Spleen (tissue), 11 donors: Measurements from ENCODE around the gene HMX2. TPM values are rescaled to one million over a fixed set of nuclear protein-coding genes. Genes with fewer than 3 reads are reported as not detected.
A peak's percentile ranks its signal among the peaks of the same experiment; 100 is the strongest.
"Not testable (repeated sequence)": the region's sequence is repeated elsewhere in the genome, so short reads cannot be mapped to it uniquely, and the experiment has no call there.

ENCODE experiments used
- DNase-seq: peaks from one replicate; pipeline ENCODE4 v3.0.0-alpha.2; 2020
- H3K27ac ChIP-seq, 8 donors: fragments of 200-600 bp; sonication (generic) in 7 of 8; 1 replicate in 4 of 8; 2 replicates in 4 of 8; pipeline versions ENCODE4 v1.5.0 to v1.8.0; 2016 to 2021; ENCODE audit warnings: inconsistent platforms in 4 of 8, mild to moderate bottlenecking in 4 of 8, moderate library complexity in 1 of 8
- H3K27me3 ChIP-seq, 7 donors: fragments of 200-600 bp; sonication (generic) in 6 of 7; replicated peaks in 1 of 7; 1 replicate in 4 of 7; 2 replicates in 3 of 7; pipeline versions ENCODE4 v1.5.0 to v1.8.0; 2016 to 2021; ENCODE audit warnings: inconsistent platforms in 3 of 7, mild to moderate bottlenecking in 1 of 7
- H3K36me3 ChIP-seq, 6 donors: fragments of 200-600 bp; sonication (generic) in 5 of 6; 1 replicate in 4 of 6; 2 replicates in 2 of 6; pipeline versions ENCODE4 v1.5.0 to v1.8.0; 2016 to 2021; ENCODE audit warnings: inconsistent platforms in 2 of 6
- H3K4me1 ChIP-seq, 6 donors: fragments of 200-600 bp; sonication (generic) in 5 of 6; 1 replicate in 3 of 6; 2 replicates in 3 of 6; pipeline versions ENCODE4 v1.5.0 to v1.8.0; 2016 to 2021; ENCODE audit warnings: inconsistent platforms in 3 of 6
- H3K4me3 ChIP-seq, 8 donors: fragments of 200-600 bp; sonication (generic) in 7 of 8; 1 replicate in 4 of 8; 2 replicates in 4 of 8; pipeline versions ENCODE4 v1.5.0 to v1.8.0; 2016 to 2021; ENCODE audit warnings: inconsistent platforms in 4 of 8, mild to moderate bottlenecking in 4 of 8, moderate library complexity in 2 of 8
- H3K9me3 ChIP-seq, 8 donors: fragments of 200-600 bp; sonication (generic) in 7 of 8; 1 replicate in 4 of 8; 2 replicates in 4 of 8; pipeline versions ENCODE4 v1.5.0 to v1.8.0; 2016 to 2021; ENCODE audit warnings: inconsistent platforms in 4 of 8
- POLR2A ChIP-seq, 3 donors: fragments of 450-650 bp; IDR thresholded peaks; one replicate each; pipeline ENCODE4 v1.5.1; 2017; ENCODE audit warnings: antibody characterized with exemption in 3 of 3, mild to moderate bottlenecking in 1 of 3
- POLR2AphosphoS5 ChIP-seq, 3 donors: sonication (generic); formaldehyde crosslinking; IDR thresholded peaks; one replicate each; pipeline ENCODE4 v1.5.1; 2017; ENCODE audit warnings: antibody characterized with exemption in 3 of 3
- WGBS, 5 donors: extraction: QIAGEN DNeasy Blood & Tissue Kit in 3 of 5; methylation state at CpG; one replicate each; pipeline versions ENCODE4 v1.1.5 to v1.1.7; 2013 to 2018; 5-methylcytosine and 5-hydroxymethylcytosine counted together
- intact Hi-C: fragments of 100-400 bp; cut with DNase I; formaldehyde crosslinking; loops from one replicate; pipeline ENCODE4 v1.15.0; 2023; ENCODE audit warnings: low total_unique reads
- polyA plus RNA-seq, 3 donors: library from polyadenylated mRNA; stranded (reverse); fragments of 200-250 nt; gene quantifications; one replicate each; pipeline ENCODE4 v1.2.1, GENCODE V29; 2013
- total RNA-seq, 7 donors: library from RNA; depleted of rRNA in 3 of 7; stranded (reverse); fragments of >200 nt in 3 of 7; fragmentation: NEBNext Ultra II Directional in 4 of 7; extraction: Animal tissue kit (Norgen Biotek cat#: 25700) in 4 of 7; gene quantifications; one replicate each; pipeline versions ENCODE4 v1.1.0 to v1.2.1, GENCODE V29; 2016 to 2021
- TF ChIP-seq, protein P1 (sequence below), 11 experiments: fragments of 200-600 bp in 7 of 11; fragments of 450-650 bp in 4 of 11; sonication (generic) in 4 of 11; IDR thresholded peaks in 8 of 11; conservative IDR thresholded peaks in 3 of 11; 1 replicate in 7 of 11; 2 replicates in 4 of 11; pipeline versions ENCODE4 v1.4.0 to v1.8.0; 2016 to 2021; ENCODE audit warnings: antibody characterized with exemption in 11 of 11, inconsistent platforms in 4 of 11, mild to moderate bottlenecking in 1 of 11
- donor health status: healthy with polysubstance abuse.
- donor health status: DM: no; HTN: no; CAD: no; lungs with moderate emphysema.
- donor health status: DM: no; HTN: no; CAD: no.
- donor health status: Bipolar disorder and iron deficiency.
- donor health status: healthy.
- donor health status: DM: no; HTN: no; CAD: no.
- donor health status: DM: yes; HTN: yes; CAD: no.

HMX2 gene
- total and polyA plus RNA-seq, 10 donors, result 0.08 TPM; not detected in 9

DNA sequence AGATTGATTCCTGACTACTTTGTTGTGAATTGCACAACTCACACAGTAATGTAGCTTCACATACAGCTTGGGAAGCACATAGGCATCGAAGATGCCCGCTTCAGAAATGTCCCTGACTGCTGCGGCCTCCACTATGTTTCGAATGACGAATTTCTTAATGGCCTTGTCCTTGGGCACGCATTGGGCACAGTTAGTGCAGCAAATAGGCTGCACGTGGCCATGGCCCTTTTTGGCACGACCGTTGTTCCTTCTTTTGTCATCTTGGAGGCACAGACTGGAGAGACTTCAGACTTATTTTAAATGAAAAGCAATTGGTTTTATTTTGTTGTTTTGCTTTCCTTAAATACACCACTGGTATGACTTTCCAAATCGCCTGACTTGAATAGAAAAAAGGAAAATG lies 23.7 kb downstream of the HMX2 start:
- H3K4me1 ChIP-seq, H3K4me3 ChIP-seq, intact Hi-C loops, H3K27me3 ChIP-seq, H3K9me3 ChIP-seq, DNase-seq: not testable (repeated sequence)
- peak in 1 of 3 donors; percentile 30 for TF ChIP-seq POLR2AphosphoS5 (IDR thresholded peaks at IDR 0.05)
- Histone ChIP-seq H3K36me3 (peaks cover 0 to 85% (median 18%) of the 10 kb centered on the region in 6 donors), H3K27ac (peak overlapping the region in 1 of 8 donors; percentile 33)
- WGBS, 5 donors, result 75 to 92% (median 80%) methylated on average over 10 of the region's 10 CpGs

DNA sequence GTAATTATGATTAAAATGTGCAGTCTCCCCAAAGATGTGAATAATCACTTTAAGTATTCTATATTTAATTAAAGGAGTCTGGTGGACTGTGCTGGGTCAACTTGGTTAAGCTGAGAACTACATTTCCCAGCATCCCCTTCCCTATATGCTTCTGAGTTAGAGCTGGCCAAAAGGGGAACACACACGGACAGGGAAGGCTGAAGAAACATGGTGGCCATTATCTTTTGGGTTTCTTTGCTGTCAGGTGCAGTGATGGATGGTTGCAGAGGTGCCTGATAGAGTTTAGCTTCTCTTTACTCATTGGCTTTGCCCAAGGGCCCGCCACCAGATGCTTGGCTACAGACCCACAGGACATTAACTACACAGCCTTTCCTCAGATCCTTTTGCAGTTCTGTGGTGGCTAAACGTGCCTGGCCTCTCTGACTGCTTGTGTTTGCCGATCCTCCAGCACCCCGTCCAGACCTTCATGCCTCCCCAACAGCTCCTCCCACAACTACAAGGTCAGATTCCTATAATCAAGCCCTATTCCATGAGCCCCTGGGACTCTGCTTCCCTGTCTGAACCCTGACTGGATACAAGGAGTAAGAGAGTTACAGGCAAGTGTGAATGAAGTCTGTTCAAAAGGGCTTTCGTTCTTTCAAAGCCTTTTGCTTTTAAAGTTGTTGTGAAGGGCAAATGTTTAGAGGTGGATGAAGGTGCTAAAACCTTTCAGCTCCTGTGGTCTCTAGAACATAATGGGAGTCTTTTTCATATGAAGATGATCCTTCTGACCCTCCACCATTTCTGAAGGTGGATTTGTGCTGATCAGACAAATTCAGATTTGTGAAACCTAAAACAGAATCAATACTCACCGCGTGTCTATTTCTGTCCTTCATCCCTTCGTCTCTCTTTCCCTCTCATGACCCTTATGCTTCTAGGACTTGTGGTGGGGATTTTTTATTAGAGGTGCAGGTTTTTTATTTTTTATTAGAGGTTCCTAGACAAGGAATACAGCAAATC lies 27.8 kb downstream of the HMX2 start:
- Histone ChIP-seq H3K27ac (no peak overlapping the region), H3K4me1 (no peaks in the 10 kb centered on the region), H3K4me3 (no peak overlapping the region), H3K36me3 (peaks cover 0 to 62% (median 8%) of the 10 kb centered on the region in 6 donors), H3K9me3 (peaks cover 0 to 9% (median 0%) of the 10 kb centered on the region in 8 donors), H3K27me3 (no peaks in the 10 kb centered on the region)
- 86 to 94% (median 87%) methylated on average over 9 of the region's 9 CpGs for WGBS, 5 donors
- intact Hi-C loops, result no loop called here
- DNase-seq, result no peak
- TF ChIP-seq POLR2A (IDR thresholded peaks at IDR 0.05), result no peak
- no peak for TF ChIP-seq POLR2AphosphoS5 (IDR thresholded peaks at IDR 0.05)
- TF ChIP-seq, protein P1, sequence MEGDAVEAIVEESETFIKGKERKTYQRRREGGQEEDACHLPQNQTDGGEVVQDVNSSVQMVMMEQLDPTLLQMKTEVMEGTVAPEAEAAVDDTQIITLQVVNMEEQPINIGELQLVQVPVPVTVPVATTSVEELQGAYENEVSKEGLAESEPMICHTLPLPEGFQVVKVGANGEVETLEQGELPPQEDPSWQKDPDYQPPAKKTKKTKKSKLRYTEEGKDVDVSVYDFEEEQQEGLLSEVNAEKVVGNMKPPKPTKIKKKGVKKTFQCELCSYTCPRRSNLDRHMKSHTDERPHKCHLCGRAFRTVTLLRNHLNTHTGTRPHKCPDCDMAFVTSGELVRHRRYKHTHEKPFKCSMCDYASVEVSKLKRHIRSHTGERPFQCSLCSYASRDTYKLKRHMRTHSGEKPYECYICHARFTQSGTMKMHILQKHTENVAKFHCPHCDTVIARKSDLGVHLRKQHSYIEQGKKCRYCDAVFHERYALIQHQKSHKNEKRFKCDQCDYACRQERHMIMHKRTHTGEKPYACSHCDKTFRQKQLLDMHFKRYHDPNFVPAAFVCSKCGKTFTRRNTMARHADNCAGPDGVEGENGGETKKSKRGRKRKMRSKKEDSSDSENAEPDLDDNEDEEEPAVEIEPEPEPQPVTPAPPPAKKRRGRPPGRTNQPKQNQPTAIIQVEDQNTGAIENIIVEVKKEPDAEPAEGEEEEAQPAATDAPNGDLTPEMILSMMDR (IDR thresholded peaks at IDR 0.05 in 8 of 11, conservative IDR thresholded peaks at IDR 0.05 in 3 of 11), result no peak

DNA sequence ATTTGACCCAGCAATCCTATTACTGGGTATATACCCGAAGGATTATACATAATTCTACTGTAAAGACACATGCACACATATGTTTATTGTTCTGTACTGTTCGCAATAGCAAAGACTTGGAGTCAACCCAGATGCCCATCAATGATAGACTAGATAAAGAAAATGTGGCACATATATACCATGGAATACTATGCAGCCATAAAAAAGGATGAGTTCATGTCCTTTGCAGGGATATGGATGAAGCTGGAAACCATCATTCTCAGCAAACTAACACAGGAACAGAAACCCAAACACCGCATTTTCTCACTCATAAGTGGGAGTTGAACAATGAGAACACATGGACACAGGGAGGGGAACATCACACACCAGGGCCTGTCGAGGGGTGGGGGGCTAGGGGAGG lies 30.5 kb downstream of the HMX2 start:
- peaks cover 0 to 53% (median 8%) of the 10 kb centered on the region in 6 donors for H3K36me3 ChIP-seq
- H3K27me3 ChIP-seq, H3K4me1 ChIP-seq, intact Hi-C loops, DNase-seq, H3K4me3 ChIP-seq, H3K27ac ChIP-seq: not testable (repeated sequence)
- peaks cover 0 to 23% (median 16%) of the 10 kb centered on the region in 8 donors for H3K9me3 ChIP-seq
- 92 to 100% (median 98%) methylated on average over 4 of the region's 4 CpGs for WGBS, 5 donors

DNA sequence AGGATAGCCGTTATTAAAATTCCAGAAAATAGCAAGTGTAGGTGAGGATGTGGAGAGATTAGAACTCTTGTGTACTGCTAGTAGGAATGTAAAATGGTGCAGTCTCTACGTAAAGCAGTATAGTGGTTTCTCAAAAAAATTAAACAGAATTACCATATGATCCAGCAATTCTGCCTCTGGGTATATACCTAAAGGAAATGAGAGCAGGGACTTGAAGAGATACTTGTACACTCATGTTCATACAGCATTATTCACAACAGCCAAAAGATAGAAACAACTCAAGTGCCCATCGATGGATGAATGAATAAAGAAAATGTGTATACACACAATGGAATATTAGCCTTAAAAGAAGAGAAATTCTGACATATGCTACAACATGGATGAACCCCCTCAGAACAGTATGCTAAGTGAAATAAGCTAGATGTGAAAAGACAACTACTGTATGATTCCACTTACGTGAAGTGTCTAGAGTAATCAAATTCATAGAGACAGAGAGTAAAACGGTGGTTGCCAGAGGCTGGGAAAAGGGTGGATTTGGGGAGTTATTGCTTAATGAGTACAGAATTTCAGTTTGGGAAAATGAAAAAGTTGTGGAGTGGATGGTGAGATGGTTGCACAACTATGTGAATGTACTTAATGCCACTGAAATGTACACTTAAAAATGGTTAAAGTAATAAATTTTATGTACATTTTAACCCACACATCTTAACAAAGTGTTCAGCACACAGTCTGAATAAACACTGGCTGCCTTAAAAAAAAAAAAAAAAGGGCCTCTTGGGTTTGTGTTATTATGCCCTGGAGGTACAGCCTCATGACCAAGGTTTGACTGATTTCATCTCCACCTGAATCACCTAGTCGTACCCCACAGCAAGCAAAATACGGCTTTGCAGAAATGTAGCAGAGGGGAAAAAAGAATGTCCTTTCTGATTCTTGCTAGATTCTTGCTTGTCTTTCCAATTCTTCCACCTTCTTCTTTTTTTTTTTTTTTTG lies 32.5 kb downstream of the HMX2 start:
- TF ChIP-seq POLR2A (IDR thresholded peaks at IDR 0.05) (no peak), POLR2AphosphoS5 (IDR thresholded peaks at IDR 0.05) (no peak)
- TF ChIP-seq, protein P1 (IDR thresholded peaks at IDR 0.05 in 8 of 11, conservative IDR thresholded peaks at IDR 0.05 in 3 of 11), result no peak
- Histone ChIP-seq H3K4me1 (no peaks in the 10 kb centered on the region), H3K27ac (no peak overlapping the region), H3K9me3 (peaks cover 2 to 43% (median 35%) of the 10 kb centered on the region in 8 donors), H3K27me3 (no peaks in the 10 kb centered on the region), H3K36me3 (peaks cover 0 to 60% (median 6%) of the 10 kb centered on the region in 6 donors), H3K4me3 (no peak overlapping the region)
- DNase-seq, result no peak
- 94 to 97% (median 96%) methylated on average over 7 of the region's 7 CpGs for WGBS, 5 donors
- intact Hi-C loops, result no loop called here
